Thyroid gland (tissue), 4 donors: Measurements from ENCODE around the gene ZNF473.

Source experiments
- CTCF ChIP-seq, 6 experiments: fragments of 200-600 bp in 3 of 6; fragments of 450-650 bp in 3 of 6; sonication (generic) in 3 of 6; IDR thresholded peaks; one replicate each; pipeline ENCODE4 v1.5.1; 2016 to 2019; ENCODE audit warnings: antibody characterized with exemption in 6 of 6, mild to moderate bottlenecking in 2 of 6, inconsistent platforms in 1 of 6, moderate library complexity in 1 of 6
- POLR2A ChIP-seq, 2 donors: fragments of 450-650 bp; IDR thresholded peaks; one replicate each; pipeline ENCODE4 v1.6.1; 2017; ENCODE audit warnings: antibody characterized with exemption in 2 of 2, mild to moderate bottlenecking in 2 of 2, moderate library complexity in 1 of 2

DNA sequence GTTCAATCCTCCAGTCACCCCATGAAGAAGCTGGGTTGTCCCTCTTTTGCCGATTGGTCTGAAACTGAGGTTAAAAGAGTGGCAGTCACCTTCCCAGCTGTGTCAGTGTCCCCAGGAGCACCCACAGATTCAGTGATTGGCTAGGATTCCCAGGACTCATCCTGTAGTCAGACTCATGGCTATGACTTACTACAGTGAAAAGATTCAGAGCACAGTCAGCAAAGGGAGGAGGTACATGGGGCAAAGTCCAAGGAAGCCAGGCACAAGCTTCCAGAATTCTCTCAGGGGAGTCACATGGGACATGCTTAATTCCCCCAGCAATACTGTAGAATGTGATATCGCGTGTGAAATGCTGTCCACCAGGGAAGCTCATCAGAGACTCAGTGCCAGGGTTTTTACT, 14.2 kb downstream of the ZNF473 start:
- no peak for TF ChIP-seq POLR2A (IDR thresholded peaks at IDR 0.05)
- no peak for TF ChIP-seq CTCF (IDR thresholded peaks at IDR 0.05)
